HG03378 (cell line): Measurements from ENCODE around the gene SEMA4C.
A peak's percentile ranks its signal among the peaks of the same experiment; 100 is the strongest.

ENCODE experiments used
- ATAC-seq: cut with Tn5 transposase; IDR thresholded peaks from one replicate; pipeline ENCODE4 v1.9.1; 2021; ENCODE audit warnings: mild to moderate bottlenecking, moderate library complexity; ENCODE audit not compliant: unreplicated experiment

Gene SEMA4C

GRCh38 chr2:96824079-96824870, 45.6 kb downstream of the SEMA4C start:
- ATAC-seq, result no peak

- ATAC-seq, result no peak
These were observed 46.7 kb downstream of the SEMA4C start for GRCh38 chr2:96823198-96823597.

- no peak for ATAC-seq
These were observed 47.1 kb downstream of the SEMA4C start for GRCh38 chr2:96822786-96823185.

- no peak for ATAC-seq
These were observed 48.7 kb downstream of the SEMA4C start for GRCh38 chr2:96821113-96821675.

- no peak for ATAC-seq
These were observed 49.9 kb downstream of the SEMA4C start for GRCh38 chr2:96819876-96820511.

GRCh38 chr2:96819128-96819875, 50.6 kb downstream of the SEMA4C start:
- no peak for ATAC-seq

GRCh38 chr2:96817882-96818281, 52.0 kb downstream of the SEMA4C start:
- ATAC-seq, result no peak

- peak; percentile 12 for ATAC-seq
These were observed 52.8 kb downstream of the SEMA4C start for GRCh38 chr2:96816836-96817702.

- peak; percentile 66 for ATAC-seq
These were observed 53.6 kb downstream of the SEMA4C start, which contains the start of gene CNNM3 for GRCh38 chr2:96816127-96816835. Gene CNNM3 (plus strand): TSS chr2:96816268. CDS start chr2:96816278, 10 bp downstream.

- peak; percentile 25 for ATAC-seq
These were observed 54.4 kb downstream of the SEMA4C start for GRCh38 chr2:96815326-96816126.

GRCh38 chr2:96813656-96814055, 56.2 kb downstream of the SEMA4C start:
- ATAC-seq, result no peak

GRCh38 chr2:96811917-96812316, 58.0 kb downstream of the SEMA4C start:
- ATAC-seq, result no peak

GRCh38 chr2:96810783-96811192, 59.1 kb downstream of the SEMA4C start:
- ATAC-seq, result no peak

- no peak for ATAC-seq
These were observed 59.7 kb downstream of the SEMA4C start for GRCh38 chr2:96809951-96810782.
